Urinary bladder (tissue), 4 donors: ENCODE results near the gene LPIN3. TPM values are rescaled to one million over a fixed set of nuclear protein-coding genes. Genes with fewer than 3 reads are reported as not detected.

Source experiments
- DNase-seq: peaks from one replicate; pipeline ENCODE4 v3.0.0-alpha.2; 2015; ENCODE audit errors: extremely low spot score
- H3K27ac ChIP-seq: one replicate; pipeline ENCODE4 v1.5.1; 2013; ENCODE audit warnings: low read depth, mild to moderate bottlenecking, moderate library complexity
- H3K36me3 ChIP-seq: one replicate; pipeline ENCODE4 v1.6.1; 2013; ENCODE audit warnings: mild to moderate bottlenecking, moderate library complexity; ENCODE audit not compliant: insufficient read depth
- H3K4me1 ChIP-seq: one replicate; pipeline ENCODE4 v1.6.1; 2013; ENCODE audit warnings: mild to moderate bottlenecking, moderate library complexity; ENCODE audit not compliant: insufficient read depth
- H3K4me3 ChIP-seq: one replicate; pipeline ENCODE4 v1.5.1; 2013; ENCODE audit warnings: low read depth, low read length
- WGBS: extraction: QIAGEN DNeasy Blood & Tissue Kit; methylation state at CpG from one replicate; pipeline ENCODE4 v1.1.7; 2013; 5-methylcytosine and 5-hydroxymethylcytosine counted together
- polyA plus RNA-seq: library from polyadenylated mRNA; stranded (reverse); fragments of 200-250 nt; gene quantifications from one replicate; pipeline ENCODE4 v1.2.3, GENCODE V29; 2013
- total RNA-seq: library from RNA; depleted of rRNA; stranded (reverse); fragments of >200 nt; gene quantifications from one replicate; pipeline ENCODE4 v1.2.3, GENCODE V29; 2014
- donor health status: healthy with polysubstance abuse.
- donor health status: healthy.

The LPIN3 gene
- total and polyA plus RNA-seq, 2 donors, result 4.7 to 10.8 TPM

DNA sequence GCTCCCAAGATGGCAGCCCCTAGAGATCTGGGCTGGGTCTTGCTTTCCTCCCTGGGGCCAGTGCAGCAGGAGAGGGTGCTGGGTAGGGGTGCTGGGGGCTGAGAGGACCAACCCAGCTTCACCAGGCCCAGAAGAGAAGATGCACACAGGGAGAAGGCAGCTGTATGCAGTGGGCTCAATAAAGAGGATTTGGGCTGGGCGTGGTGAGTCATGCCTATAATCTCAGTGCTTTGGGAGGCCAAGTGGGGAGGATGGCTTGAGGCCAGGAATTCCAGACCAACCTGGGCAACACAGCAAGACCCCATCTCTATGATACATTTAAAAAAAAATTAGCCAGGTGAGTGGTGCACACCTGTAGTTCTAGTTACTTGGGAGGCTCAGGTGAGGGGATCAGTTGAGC lies 51.7 kb downstream of the LPIN3 start:
- Histone ChIP-seq H3K36me3 (no peaks in the 10 kb centered on the region), H3K4me1 (no peaks in the 10 kb centered on the region), H3K4me3 (no peak overlapping the region), H3K27ac (no peak overlapping the region)
- no peak for DNase-seq
- 95% methylated on average over 1 of the region's 1 CpG for WGBS

DNA sequence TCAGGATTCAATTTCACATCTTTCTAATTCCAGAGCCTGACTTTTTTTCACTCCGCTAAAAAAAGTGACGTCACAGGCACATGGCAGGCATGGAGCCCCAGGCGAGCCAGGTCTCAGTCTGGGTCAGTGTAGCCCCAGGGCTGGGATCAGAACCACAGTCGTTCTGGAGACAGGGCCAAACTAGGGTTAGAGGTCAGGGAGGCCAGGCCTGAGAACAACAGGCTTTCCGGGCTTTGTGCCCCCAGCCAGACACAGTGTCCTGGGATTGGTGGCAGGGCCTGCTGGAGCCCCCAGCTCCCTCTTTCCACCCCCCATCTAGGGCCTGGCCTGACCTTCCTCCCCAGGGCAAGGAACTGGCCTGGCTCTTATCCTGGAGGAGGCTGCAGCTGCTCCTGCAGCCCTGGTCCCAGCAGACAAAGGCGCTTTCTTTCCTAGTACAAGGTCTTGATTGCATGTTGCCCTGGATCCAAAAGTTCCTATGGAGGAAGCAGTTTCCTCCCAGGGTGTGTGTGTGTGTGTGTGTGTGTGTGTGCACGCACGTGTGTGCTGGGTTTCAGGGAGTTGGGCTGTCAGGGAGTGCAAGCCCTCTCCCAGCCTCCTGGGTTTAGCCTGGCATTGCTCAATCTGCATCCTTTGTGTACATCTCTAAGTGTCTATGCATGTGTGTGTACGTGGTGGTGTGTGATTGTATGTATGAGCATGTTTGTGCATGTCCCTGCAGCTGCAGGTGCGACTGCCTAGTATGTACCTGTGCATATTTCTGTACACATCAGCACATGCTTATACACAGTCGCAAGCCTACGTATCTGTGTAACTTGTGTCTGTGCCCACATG lies 52.5 kb downstream of the LPIN3 start:
- H3K27ac ChIP-seq, result no peak overlapping the region
- DNase-seq, result no peak
- no peaks in the 10 kb centered on the region for H3K4me1 ChIP-seq
- no peak overlapping the region for H3K4me3 ChIP-seq
- whole genome bisulfite sequencing, result 74% methylated on average over 12 of the region's 12 CpGs
- H3K36me3 ChIP-seq, result no peaks in the 10 kb centered on the region

DNA sequence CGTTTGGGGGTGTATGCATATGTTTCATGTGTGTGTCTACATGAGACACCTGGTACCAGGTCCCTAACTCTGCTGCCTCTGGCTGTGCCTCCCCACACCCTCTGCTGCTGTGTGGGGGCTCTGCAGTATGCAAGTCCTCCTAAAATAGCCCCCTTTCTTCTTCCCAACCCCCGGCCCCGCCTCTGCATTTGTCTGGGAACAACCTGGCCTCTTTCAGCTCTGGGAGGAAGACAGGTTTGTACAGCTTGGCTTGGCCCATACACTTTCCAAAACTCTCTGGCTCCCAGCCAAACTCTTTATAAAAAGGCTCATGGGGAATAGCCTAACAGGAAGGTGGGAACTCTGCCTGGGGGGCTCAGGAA lies 53.1 kb downstream of the LPIN3 start:
- no peaks in the 10 kb centered on the region for H3K36me3 ChIP-seq
- H3K27ac ChIP-seq, result no peak overlapping the region
- H3K4me3 ChIP-seq, result no peak overlapping the region
- DNase-seq, result peak; percentile 64
- H3K4me1 ChIP-seq, result no peaks in the 10 kb centered on the region
- WGBS, result 86% methylated on average over 3 of the region's 3 CpGs

DNA sequence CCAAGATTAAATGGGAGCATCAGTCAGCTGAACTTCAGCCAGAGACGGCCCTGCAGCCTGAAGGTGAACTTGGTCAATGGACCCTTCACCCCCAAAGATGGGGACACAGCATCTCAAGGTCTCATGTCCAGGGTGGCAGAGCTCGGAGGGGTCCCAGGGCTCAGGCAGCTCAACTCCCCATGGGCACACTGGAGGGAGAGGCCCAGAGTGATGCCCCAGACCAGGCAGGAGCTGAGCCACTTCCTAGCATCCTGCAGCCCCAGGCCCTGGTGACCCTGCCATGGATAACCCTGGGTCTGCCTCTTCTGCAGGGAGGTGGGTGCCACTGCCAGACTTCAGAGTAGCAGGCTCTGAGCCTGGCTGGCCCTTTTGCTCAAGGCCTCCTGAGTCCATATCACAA lies 53.5 kb downstream of the LPIN3 start:
- no peak for DNase-seq
- 90% methylated on average over 2 of the region's 2 CpGs for WGBS
- Histone ChIP-seq H3K4me3 (no peak overlapping the region), H3K36me3 (no peaks in the 10 kb centered on the region), H3K4me1 (no peaks in the 10 kb centered on the region), H3K27ac (no peak overlapping the region)

DNA sequence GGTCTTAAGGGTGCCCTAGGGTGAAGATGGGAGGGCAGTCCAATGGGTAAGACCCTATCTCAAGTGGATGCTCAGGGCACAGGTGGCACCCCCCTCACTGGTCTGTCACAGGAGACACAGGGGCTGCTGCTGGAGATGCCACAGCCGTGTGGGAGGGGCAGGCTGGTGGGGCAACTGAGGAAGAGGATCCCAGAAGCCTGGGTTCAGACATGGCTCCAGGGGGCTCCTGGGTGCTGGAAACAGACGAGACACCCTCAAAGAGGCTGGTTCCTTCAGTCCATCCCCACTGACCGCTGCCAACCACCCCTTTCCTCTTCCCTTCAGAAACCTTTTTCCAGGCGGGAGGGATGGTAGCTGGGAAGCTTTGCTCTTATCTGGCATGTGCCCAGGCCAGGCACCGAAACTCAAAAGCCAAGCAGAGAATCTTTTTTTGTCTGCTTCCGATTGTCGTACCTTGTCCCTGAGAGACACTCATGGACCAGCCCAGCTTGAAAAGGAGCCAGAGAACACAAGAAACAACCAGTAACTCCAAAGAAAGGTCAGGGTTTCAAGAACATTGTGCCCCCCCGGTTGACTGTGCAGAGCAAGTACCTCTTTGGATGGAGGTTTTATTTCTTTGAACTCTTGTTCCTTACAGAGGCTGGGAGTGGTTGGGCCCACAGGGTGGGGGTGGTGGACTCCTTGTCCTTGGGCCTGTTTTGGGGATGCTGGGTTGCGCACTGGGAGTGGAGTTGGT lies 54.5 kb downstream of the LPIN3 start:
- H3K36me3 ChIP-seq, result no peaks in the 10 kb centered on the region
- DNase-seq, result peak; percentile 49
- H3K4me3 ChIP-seq, result no peak overlapping the region
- no peaks in the 10 kb centered on the region for H3K4me1 ChIP-seq
- 79% methylated on average over 9 of the region's 9 CpGs for WGBS
- no peak overlapping the region for H3K27ac ChIP-seq

DNA sequence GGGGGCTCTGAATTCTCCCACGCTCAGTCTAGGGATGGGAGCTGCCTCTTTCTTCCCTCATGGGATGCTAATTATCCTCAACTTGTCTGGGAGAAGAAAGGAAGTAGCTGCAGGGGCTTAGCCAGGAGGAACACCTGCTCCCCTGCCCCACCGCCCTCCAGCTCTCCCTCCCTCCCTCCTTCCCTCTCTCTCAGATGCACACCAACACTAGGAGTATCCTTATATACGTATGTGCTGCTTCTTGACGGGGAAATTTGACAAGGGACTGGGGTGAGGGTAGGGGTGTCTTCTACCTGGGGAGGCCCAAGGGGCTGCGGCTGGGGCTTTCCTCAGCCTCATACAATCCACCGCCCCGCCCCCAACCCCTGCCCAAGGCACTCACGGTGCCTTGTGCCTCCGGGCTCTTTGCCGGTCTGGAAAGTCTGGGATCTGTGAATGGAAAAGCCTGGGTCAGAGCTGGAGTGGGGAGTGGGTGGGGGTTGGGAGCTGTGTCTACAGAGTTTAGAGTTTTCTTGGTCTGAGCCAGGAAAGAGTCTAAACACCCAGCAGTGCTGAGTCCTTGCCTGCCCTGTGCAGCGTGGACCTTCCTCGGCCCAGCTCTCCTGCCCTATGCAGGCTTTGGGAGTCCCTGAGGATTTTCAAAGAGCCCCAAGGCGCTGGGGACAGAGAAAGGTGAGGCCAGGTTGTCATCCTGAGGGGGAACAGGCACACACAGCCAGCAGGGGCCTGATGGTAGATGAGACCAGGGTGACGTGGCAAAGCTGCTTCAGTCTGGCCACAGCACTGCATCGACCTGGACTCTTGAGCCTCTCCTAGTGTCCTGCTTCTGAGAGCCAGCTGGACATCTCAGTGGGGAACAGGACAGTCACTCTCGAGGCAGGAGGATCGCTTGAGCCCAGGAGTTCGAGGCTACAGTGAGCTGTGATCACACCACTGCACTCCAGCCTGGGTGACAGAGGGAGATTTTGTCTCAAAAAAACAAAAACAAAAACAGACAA lies 55.3 kb downstream of the LPIN3 start:
- no peak for DNase-seq
- Histone ChIP-seq H3K36me3 (no peaks in the 10 kb centered on the region), H3K4me1 (no peaks in the 10 kb centered on the region), H3K4me3 (no peak overlapping the region), H3K27ac (no peak overlapping the region)
- 55% methylated on average over 18 of the region's 18 CpGs for WGBS

DNA sequence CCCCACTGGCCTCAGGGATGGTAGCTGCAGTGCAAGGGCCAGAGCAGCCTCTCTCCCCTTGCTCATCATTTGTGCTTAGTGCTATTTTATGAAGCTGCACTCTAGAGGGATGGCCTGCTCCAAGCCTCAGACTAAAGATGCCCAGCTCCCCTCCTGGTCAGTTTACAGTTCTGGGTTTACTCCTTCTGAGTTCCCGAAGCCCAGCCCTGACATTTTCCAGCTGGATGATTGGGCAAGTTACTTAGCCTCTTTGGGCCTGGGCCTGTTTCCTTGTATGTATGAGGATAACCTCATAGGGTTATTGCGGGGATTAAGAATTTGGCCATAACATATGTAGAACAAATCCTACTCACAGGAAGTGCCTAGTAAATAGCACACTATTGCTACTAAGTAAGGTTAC lies 57.8 kb downstream of the LPIN3 start:
- DNase-seq, result peak; percentile 77
- Histone ChIP-seq H3K27ac (no peak overlapping the region), H3K36me3 (no peaks in the 10 kb centered on the region), H3K4me1 (no peaks in the 10 kb centered on the region), H3K4me3 (no peak overlapping the region)
- 24% methylated on average over 2 of the region's 2 CpGs for WGBS

DNA sequence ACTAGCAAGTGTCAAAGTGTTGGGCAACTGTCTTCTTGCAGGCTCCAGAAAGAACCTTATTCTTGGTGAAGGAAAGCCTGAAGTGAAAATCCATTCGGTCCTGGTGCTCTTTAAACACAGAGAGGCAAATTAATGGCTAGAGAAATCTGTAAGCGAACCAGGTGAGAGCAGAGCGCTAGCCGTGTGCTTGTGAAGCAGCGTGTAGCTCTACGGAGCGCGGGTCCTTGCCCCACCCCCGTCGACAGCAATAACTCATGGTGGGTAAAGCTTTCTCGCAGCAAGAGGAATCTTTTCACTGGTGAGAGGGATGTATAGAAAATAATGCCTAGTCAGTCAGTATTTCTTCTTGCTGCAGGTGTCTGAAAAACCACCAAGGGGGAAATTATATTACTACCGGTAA lies 63.0 kb downstream of the LPIN3 start:
- WGBS, result 91% methylated on average over 12 of the region's 12 CpGs

DNA sequence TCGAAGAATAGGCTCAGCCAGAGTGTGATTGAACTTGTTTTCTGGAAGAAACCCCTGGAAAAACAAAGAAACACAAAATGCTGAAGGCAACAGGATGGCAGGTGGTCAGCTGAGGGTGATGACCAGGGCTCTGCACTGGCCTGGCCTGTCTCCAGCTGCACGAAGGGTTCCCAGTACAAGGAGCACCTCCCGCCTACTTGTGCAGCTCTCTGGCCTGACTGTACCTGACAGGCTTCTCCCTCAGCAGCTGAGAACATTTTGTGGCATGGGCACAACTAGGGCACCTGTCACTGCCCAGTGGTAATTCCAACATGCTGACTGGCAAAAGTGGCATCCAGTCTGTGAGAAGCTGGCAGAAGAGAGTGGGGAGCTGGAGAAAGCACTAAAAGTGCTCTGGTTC lies 64.8 kb downstream of the LPIN3 start:
- no peak overlapping the region for H3K27ac ChIP-seq
- no peak overlapping the region for H3K4me3 ChIP-seq
- WGBS, result 84% methylated on average over 3 of the region's 3 CpGs
- H3K4me1 ChIP-seq, result no peaks in the 10 kb centered on the region
- H3K36me3 ChIP-seq, result peaks cover 9% of the 10 kb centered on the region
- DNase-seq, result no peak

More for the DNA sequence above, 63.0 kb downstream of the LPIN3 start:
- H3K4me1 ChIP-seq, result no peaks in the 10 kb centered on the region
- H3K36me3 ChIP-seq, result peaks cover 9% of the 10 kb centered on the region
- DNase-seq, result no peak
- no peak overlapping the region for H3K4me3 ChIP-seq
- H3K27ac ChIP-seq, result no peak overlapping the region

DNA sequence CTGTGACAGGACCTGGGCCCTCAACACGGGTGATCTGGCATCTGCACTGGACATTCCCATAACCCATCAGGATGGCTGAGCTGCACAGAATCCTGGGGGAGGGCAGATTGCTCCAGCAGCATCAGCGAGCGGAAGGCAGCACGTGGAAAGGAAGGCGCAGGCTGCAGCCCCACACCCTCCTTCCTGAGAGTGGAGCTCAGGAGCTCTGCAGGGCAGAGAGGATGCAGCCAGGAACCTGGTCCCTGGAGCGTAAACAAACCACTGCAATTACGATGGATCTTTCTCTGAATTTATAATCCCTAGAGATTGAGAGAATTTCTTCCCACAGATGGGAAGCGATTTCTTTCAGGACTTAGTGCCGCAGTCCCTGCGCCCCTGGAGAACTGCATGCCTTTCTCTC lies 65.7 kb downstream of the LPIN3 start:
- no peak for DNase-seq
- Histone ChIP-seq H3K4me3 (no peak overlapping the region), H3K4me1 (no peaks in the 10 kb centered on the region), H3K36me3 (peaks cover 9% of the 10 kb centered on the region), H3K27ac (no peak overlapping the region)
- WGBS, result 69% methylated on average over 10 of the region's 10 CpGs

DNA sequence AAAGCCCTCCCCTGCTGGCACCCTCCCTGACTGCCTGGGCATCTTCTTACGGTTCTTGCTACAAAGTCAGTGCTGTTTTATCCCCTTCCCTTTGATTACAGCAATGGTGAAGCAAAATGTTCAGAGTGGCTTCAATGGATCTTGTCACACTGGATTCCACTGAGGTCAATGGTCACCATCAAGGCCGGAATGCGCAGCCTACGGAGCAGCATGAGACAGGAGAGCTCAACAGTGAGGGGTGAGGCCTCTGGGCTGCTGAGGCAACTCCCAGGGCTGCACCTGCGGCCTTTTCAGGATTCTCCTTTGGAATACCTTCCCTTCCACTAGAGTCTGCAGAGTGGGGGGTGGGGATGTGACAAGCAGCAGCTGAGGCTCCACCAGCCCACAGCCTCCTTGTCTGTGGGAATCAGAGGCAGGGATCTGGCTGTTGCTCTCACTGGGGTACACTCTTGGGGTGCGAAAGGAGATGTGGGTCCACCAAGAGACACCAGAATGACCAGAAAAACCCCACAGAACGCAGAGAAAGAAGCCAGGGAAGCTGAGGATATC lies 66.3 kb downstream of the LPIN3 start:
- 92% methylated on average over 7 of the region's 7 CpGs for WGBS
- H3K4me1 ChIP-seq, result no peaks in the 10 kb centered on the region
- H3K27ac ChIP-seq, result no peak overlapping the region
- DNase-seq, result no peak
- H3K4me3 ChIP-seq, result no peak overlapping the region
- H3K36me3 ChIP-seq, result peaks cover 9% of the 10 kb centered on the region

DNA sequence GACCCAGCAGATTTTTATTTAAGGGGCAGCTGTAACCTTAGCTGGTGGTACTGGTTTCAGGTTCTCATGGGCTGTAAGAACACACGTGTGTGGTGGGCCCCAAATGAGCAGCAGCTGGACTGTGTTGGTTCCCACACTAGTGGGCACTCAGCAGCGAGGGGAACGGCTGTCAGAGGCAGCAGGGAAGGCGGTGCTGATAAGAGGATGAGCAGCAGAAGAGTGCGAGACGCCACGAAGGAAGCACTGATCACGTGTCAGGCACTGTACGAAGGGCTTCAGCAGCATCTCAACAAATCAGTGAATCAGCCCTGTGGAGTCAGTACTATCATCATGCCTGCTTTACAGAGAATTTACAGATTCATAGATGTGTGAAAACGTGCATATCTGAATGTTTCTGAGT lies 67.0 kb downstream of the LPIN3 start:
- Histone ChIP-seq H3K4me1 (no peaks in the 10 kb centered on the region), H3K36me3 (peaks cover 9% of the 10 kb centered on the region)
- DNase-seq, result no peak

DNA sequence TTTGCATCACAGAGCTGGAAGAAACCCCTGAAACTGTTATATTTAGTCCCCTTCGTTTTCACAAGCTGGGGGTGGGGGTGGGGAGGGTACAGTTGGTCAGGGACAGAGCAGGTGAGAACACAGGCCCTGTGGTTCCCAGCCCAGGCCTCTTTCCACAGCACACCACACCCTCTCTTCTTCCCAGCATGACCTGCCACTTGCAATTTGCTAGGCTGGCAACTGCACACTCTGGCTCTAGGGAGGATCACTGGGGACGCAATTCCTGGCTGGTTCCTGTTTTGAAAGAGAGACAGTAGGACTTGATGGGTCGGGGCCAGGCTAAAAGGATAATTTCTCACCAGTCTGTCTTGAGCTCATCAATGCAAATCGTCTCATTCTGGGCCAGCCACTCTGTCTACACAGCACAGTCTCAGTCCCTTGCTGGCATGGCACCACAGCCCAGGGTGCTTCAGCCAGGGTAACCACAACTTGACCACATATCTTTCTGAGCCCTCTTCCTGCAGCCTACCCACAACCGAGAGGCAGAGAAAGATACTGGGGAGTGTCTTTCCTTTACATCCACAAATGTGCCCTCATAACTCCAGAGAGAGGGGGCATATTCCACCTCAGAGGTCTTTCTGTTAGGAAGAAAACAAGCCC lies 67.7 kb downstream of the LPIN3 start:
- 75% methylated on average over 5 of the region's 5 CpGs for WGBS
- Histone ChIP-seq H3K27ac (no peak overlapping the region), H3K4me3 (no peak overlapping the region), H3K4me1 (no peaks in the 10 kb centered on the region), H3K36me3 (peaks cover 9% of the 10 kb centered on the region)
- DNase-seq, result no peak

More for the DNA sequence above, 67.0 kb downstream of the LPIN3 start:
- 78% methylated on average over 10 of the region's 10 CpGs for WGBS
- Histone ChIP-seq H3K4me3 (no peak overlapping the region), H3K27ac (no peak overlapping the region)
